SK-N-MC (cell line): ENCODE results near the gene LGALS1.

Experiments used
- EZH2 ChIP-seq: fragments of 200-600 bp; sonication (generic); IDR thresholded peaks from one replicate; pipeline ENCODE4 v1.6.1; 2017; ENCODE audit warnings: antibody characterized with exemption
- FOXP2 ChIP-seq: optimal IDR thresholded peaks from 2 replicates; pipeline ENCODE3; 2011; ENCODE audit warnings: mild to moderate bottlenecking, moderate library complexity; ENCODE audit not compliant: insufficient read depth; ENCODE audit errors: extremely low read length, control extremely low read depth
- POLR2AphosphoS5 ChIP-seq: IDR thresholded peaks from 2 replicates; pipeline ENCODE4 v1.6.1; 2012; ENCODE audit warnings: mild to moderate bottlenecking, low read depth, low read length, borderline replicate concordance

DNA sequence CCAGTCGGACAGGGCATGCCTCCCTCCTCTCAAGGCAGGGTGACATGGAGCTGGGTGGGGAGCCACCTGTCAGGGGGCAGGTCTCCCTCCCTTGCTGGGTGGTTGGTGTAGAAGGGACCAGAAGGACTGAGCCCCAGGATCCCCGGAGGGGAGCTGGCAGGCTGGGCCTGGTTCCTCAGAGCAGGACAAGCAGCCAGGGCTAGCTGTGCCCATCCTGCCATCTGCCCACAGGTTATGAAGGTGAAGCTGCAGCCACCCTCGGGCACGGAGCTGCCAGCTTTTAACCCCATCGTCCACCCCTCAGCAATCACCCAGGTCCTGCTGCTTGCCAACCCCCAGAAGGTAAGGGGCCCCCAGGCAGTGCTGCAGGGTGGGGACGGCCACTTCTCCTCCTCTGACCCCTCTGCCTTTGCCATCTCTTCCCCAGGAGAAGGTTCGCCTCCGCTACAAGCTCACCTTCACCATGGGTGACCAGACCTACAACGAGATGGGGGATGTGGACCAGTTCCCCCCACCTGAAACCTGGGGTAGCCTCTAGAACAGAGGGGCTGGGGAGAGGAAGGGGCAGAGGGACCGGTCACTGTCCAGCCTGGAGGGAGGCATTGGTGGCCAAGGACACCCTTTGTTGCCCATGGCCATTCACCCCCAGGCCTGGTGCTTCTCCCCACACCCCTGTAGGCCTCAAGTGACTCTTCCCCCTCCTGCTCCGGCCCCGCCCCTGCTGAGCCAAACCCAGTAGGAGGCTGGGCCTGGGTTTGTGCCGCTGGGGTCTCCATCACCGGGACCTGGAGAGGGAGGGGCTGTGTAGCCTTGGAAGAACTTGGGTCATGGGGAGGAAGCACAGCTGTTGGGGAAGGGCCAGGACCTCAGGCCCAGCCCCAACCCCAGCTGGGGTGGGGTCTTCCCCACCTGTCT lies 43.0 kb upstream of the LGALS1 start:
- no peak for TF ChIP-seq EZH2
- no peak for TF ChIP-seq POLR2AphosphoS5
- no peak for TF ChIP-seq FOXP2
